Glomerular endothelial cell (primary cell): ENCODE measurements around the gene ZNF230. TPM values are rescaled to one million over a fixed set of nuclear protein-coding genes. Genes with fewer than 3 reads are reported as not detected.

Experiments used
- DNase-seq: peaks from one replicate; pipeline ENCODE4 v3.0.0-alpha.2; 2011; ENCODE audit warnings: low read depth, low spot score; ENCODE audit errors: extremely low read depth
- total RNA-seq: library from RNA; depleted of rRNA; stranded (reverse); fragments of >200 nt; gene quantifications from 2 replicates; pipeline ENCODE4 v1.2.3, GENCODE V29; 2015

Gene ZNF230
- total RNA-seq, 1 donor from 2014 or later = 2.9 TPM

- no peak for DNase-seq
Observed at GRCh38 chr19:44032001-44032610, 29.3 kb downstream of the ZNF230 start.

GRCh38 chr19:44042147-44042546, 39.4 kb downstream of the ZNF230 start:
- no peak for DNase-seq

- no peak for DNase-seq
Observed at GRCh38 chr19:44050740-44051649, 48.2 kb downstream of the ZNF230 start.

GRCh38 chr19:44051650-44052402, 49.1 kb downstream of the ZNF230 start, which contains the start of gene ZNF223:
ZNF223 (plus strand) TSS chr19:44052036; CDS start chr19:44055177, 3,141 bp downstream.
- DNase-seq = peak; percentile 58

GRCh38 chr19:44055870-44056269, 53.1 kb downstream of the ZNF230 start:
- DNase-seq = no peak

- no peak for DNase-seq
Observed at GRCh38 chr19:44059229-44059628, 56.5 kb downstream of the ZNF230 start.

GRCh38 chr19:44061038-44061437, 58.3 kb downstream of the ZNF230 start:
- no peak for DNase-seq

Other genes starting within 250 kb of the ZNF230 start
- 21.3 and 24.5 TPM in 2 replicates for gene SMG9, start 248.0 kb upstream of the ZNF230 start, total RNA-seq
- 0.10 and 0.23 TPM in 2 replicates for gene KCNN4, start 222.0 kb upstream of the ZNF230 start, total RNA-seq
- 0.93 and 2.7 TPM in 2 replicates for gene LYPD5, start 200.5 kb upstream of the ZNF230 start, total RNA-seq
- gene ZNF283, start 175.6 kb upstream of the ZNF230 start, total RNA-seq = 3.5 and 6.3 TPM in 2 replicates
- gene ZNF404, start 119.0 kb upstream of the ZNF230 start, total RNA-seq = 0.93 and 2.4 TPM in 2 replicates
- gene ZNF45, start 67.7 kb upstream of the ZNF230 start, total RNA-seq = 8.0 and 10.2 TPM in 2 replicates
- gene ZNF221, start 51.7 kb upstream of the ZNF230 start, total RNA-seq = 4.1 and 5.1 TPM in 2 replicates
- gene ZNF155, start 18.8 kb upstream of the ZNF230 start, total RNA-seq = 4.5 and 6.1 TPM in 2 replicates
- 2.9 and 3.2 TPM in 2 replicates for gene ZNF222, start 22.4 kb downstream of the ZNF230 start, total RNA-seq
- 3.9 and 7.2 TPM in 2 replicates for gene ZNF223, start 49.1 kb downstream of the ZNF230 start, total RNA-seq
- 1.5 and 1.9 TPM in 2 replicates for gene ZNF284, start 69.2 kb downstream of the ZNF230 start, total RNA-seq
- gene ZNF224, start 91.4 kb downstream of the ZNF230 start, total RNA-seq = 11.4 and 15.3 TPM in 2 replicates
- 2.4 and 3.2 TPM in 2 replicates for gene ZNF225, start 110.4 kb downstream of the ZNF230 start, total RNA-seq
- 3.6 and 5.3 TPM in 2 replicates for gene ZNF234, start 138.6 kb downstream of the ZNF230 start, total RNA-seq
- gene ZNF226, start 162.1 kb downstream of the ZNF230 start, total RNA-seq = 10.8 and 22.4 TPM in 2 replicates
- 8.5 and 13.5 TPM in 2 replicates for gene ZNF227, start 209.6 kb downstream of the ZNF230 start, total RNA-seq